Measurements from ENCODE around the gene BAZ2A. TPM values are rescaled to one million over a fixed set of nuclear protein-coding genes. Genes with fewer than 3 reads are reported as not detected.

BAZ2A gene
- polyA plus RNA-seq, 1 donor (not counting 4 experiments of a cell fraction or from before 2014, with no cell fraction given): 55.7 TPM

- TF ChIP-seq EZH2 (IDR thresholded peaks at IDR 0.05; ENCODE audit: low read length): no peak
- TF ChIP-seq CTCF (optimal IDR thresholded peaks at IDR 0.05 in 1 of 3, IDR thresholded peaks at IDR 0.05 in 1 of 3, conservative IDR thresholded peaks at IDR 0.05 in 1 of 3; ENCODE audit: extremely low read depth in 1 of 3, insufficient read depth in 2 of 3, low read length in 3 of 3): no peak
- H3K27ac ChIP-seq (ENCODE audit: control insufficient read depth, insufficient read depth, low read length): no peak overlapping the region
- no peak overlapping the region for H3K9ac ChIP-seq (ENCODE audit: control insufficient read depth, extremely low read depth, insufficient read depth, low read length)
- FAIRE-seq: no peak
- H3K9me1 ChIP-seq (ENCODE audit: control insufficient read depth, extremely low read depth, insufficient read depth, low read length): no peaks in the 10 kb centered on the region
- dilution Hi-C loops (cut with MboI; ENCODE audit: extremely low pct_ligation_motif_present, low sequenced_read_pairs): no loop called here
- H4K20me1 ChIP-seq (ENCODE audit: control insufficient read depth, extremely low read depth, insufficient read depth, low read length): peaks cover 9% of the 10 kb centered on the region
- H3K4me1 ChIP-seq (ENCODE audit: control insufficient read depth, extremely low read depth, insufficient read depth, low read length): peaks cover 6% of the 10 kb centered on the region
- peaks cover 23 to 31% of the 10 kb centered on the region in 2 experiments for H3K36me3 ChIP-seq (ENCODE audit: control insufficient read depth in 2 of 2, extremely low read depth in 1 of 2, insufficient read depth in 2 of 2, low read length in 2 of 2)
- H3K79me2 ChIP-seq (ENCODE audit: control insufficient read depth, insufficient read depth, low read length): peaks cover 75% of the 10 kb centered on the region
- no peak overlapping the region for H3K4me3 ChIP-seq (ENCODE audit: control insufficient read depth in 2 of 3, extremely low read depth in 1 of 3, insufficient read depth in 2 of 3, low read depth in 1 of 3, low read length in 3 of 3)
- no peak overlapping the region for H3K4me2 ChIP-seq (ENCODE audit: control insufficient read depth, extremely low read depth, insufficient read depth, low read depth, low read length)
- no peak overlapping the region for H2AFZ ChIP-seq (ENCODE audit: control insufficient read depth, low read length)
- no peaks in the 10 kb centered on the region for H3K9me3 ChIP-seq (ENCODE audit: control insufficient read depth, low read depth, low read length)
- H3K27me3 ChIP-seq (ENCODE audit: control insufficient read depth, extremely low read depth, insufficient read depth, low read length): no peaks in the 10 kb centered on the region
- DNase-seq (ENCODE audit: low read depth, low spot score): no peak
These were observed 41.5 kb upstream of the BAZ2A start for GRCh38 chr12:56671608-56672007.

- peaks cover 23 to 37% of the 10 kb centered on the region in 2 experiments for H3K36me3 ChIP-seq (ENCODE audit: control insufficient read depth in 2 of 2, extremely low read depth in 1 of 2, insufficient read depth in 2 of 2, low read length in 2 of 2)
- no peak overlapping the region for H2AFZ ChIP-seq (ENCODE audit: control insufficient read depth, low read length)
- H3K4me3 ChIP-seq (ENCODE audit: control insufficient read depth in 2 of 3, extremely low read depth in 1 of 3, insufficient read depth in 2 of 3, low read depth in 1 of 3, low read length in 3 of 3): no peak overlapping the region
- dilution Hi-C loops (cut with MboI; ENCODE audit: extremely low pct_ligation_motif_present, low sequenced_read_pairs): no loop called here
- no peak for DNase-seq (ENCODE audit: low read depth, low spot score)
- H3K4me1 ChIP-seq (ENCODE audit: control insufficient read depth, extremely low read depth, insufficient read depth, low read length): peaks cover 6% of the 10 kb centered on the region
- H3K9ac ChIP-seq (ENCODE audit: control insufficient read depth, extremely low read depth, insufficient read depth, low read length): no peak overlapping the region
- H3K27me3 ChIP-seq (ENCODE audit: control insufficient read depth, extremely low read depth, insufficient read depth, low read length): no peaks in the 10 kb centered on the region
- H3K27ac ChIP-seq (ENCODE audit: control insufficient read depth, insufficient read depth, low read length): no peak overlapping the region
- no peak for TF ChIP-seq CTCF (optimal IDR thresholded peaks at IDR 0.05 in 1 of 3, IDR thresholded peaks at IDR 0.05 in 1 of 3, conservative IDR thresholded peaks at IDR 0.05 in 1 of 3; ENCODE audit: extremely low read depth in 1 of 3, insufficient read depth in 2 of 3, low read length in 3 of 3)
- no peak for TF ChIP-seq EZH2 (IDR thresholded peaks at IDR 0.05; ENCODE audit: low read length)
- no peak for FAIRE-seq
- H3K4me2 ChIP-seq (ENCODE audit: control insufficient read depth, extremely low read depth, insufficient read depth, low read depth, low read length): no peak overlapping the region
- peaks cover 69% of the 10 kb centered on the region for H3K79me2 ChIP-seq (ENCODE audit: control insufficient read depth, insufficient read depth, low read length)
- peaks cover 9% of the 10 kb centered on the region for H4K20me1 ChIP-seq (ENCODE audit: control insufficient read depth, extremely low read depth, insufficient read depth, low read length)
- H3K9me1 ChIP-seq (ENCODE audit: control insufficient read depth, extremely low read depth, insufficient read depth, low read length): no peaks in the 10 kb centered on the region
- no peaks in the 10 kb centered on the region for H3K9me3 ChIP-seq (ENCODE audit: control insufficient read depth, low read depth, low read length)
These were observed 40.7 kb upstream of the BAZ2A start for GRCh38 chr12:56670836-56671235.
